Measurements from ENCODE around the gene VPS29. TPM values are rescaled to one million over a fixed set of nuclear protein-coding genes. Genes with fewer than 3 reads are reported as not detected.
"Not testable (repeated sequence)": the region's sequence is repeated elsewhere in the genome, so short reads cannot be mapped to it uniquely, and the experiment has no call there.

Gene VPS29
- total RNA-seq, 2 donors from 2014 or later: 87.7 to 89.4 TPM

- H3K36me3 Mint-ChIP-seq (ENCODE audit: low read depth): peaks cover 35% of the 10 kb centered on the region
- Histone ChIP-seq H3K27ac (ENCODE audit: low read depth, low read length) (no peak overlapping the region), H3K9me3 (ENCODE audit: control insufficient read depth, low read length) (no peaks in the 10 kb centered on the region), H3K36me3 (ENCODE audit: control insufficient read depth, insufficient read depth, low read length) (peaks cover 24% of the 10 kb centered on the region), H3K4me3 (ENCODE audit: low read length) (no peak overlapping the region), H3K9ac (ENCODE audit: extremely low read depth, low read length, poor library complexity, severe bottlenecking) (no peak overlapping the region), H3K4me1 (ENCODE audit: control insufficient read depth, insufficient read depth, low read length) (peaks cover 7% of the 10 kb centered on the region), H3K27me3 (ENCODE audit: control insufficient read depth, insufficient read depth, low read length, poor library complexity, severe bottlenecking) (no peaks in the 10 kb centered on the region)
- WGBS, 2 experiments (ENCODE audit: insufficient coverage in 1 of 2, insufficient read length in 1 of 2): 94 to 97% methylated on average over 8 to 10 of the region's 10 CpGs
- no peak overlapping the region for H3K27ac Mint-ChIP-seq
- DNase-seq: peak; percentile 41
- H3K4me3 Mint-ChIP-seq: no peak overlapping the region
- no peaks in the 10 kb centered on the region for H3K9me3 Mint-ChIP-seq
- no peaks in the 10 kb centered on the region for H3K27me3 Mint-ChIP-seq (ENCODE audit: insufficient read depth)
- TF ChIP-seq, protein P1, sequence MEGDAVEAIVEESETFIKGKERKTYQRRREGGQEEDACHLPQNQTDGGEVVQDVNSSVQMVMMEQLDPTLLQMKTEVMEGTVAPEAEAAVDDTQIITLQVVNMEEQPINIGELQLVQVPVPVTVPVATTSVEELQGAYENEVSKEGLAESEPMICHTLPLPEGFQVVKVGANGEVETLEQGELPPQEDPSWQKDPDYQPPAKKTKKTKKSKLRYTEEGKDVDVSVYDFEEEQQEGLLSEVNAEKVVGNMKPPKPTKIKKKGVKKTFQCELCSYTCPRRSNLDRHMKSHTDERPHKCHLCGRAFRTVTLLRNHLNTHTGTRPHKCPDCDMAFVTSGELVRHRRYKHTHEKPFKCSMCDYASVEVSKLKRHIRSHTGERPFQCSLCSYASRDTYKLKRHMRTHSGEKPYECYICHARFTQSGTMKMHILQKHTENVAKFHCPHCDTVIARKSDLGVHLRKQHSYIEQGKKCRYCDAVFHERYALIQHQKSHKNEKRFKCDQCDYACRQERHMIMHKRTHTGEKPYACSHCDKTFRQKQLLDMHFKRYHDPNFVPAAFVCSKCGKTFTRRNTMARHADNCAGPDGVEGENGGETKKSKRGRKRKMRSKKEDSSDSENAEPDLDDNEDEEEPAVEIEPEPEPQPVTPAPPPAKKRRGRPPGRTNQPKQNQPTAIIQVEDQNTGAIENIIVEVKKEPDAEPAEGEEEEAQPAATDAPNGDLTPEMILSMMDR (conservative IDR thresholded peaks at IDR 0.05): no peak
- peaks cover 20% of the 10 kb centered on the region for H3K4me1 Mint-ChIP-seq
Measured at GRCh38 chr12:110545812-110546211, 43.9 kb upstream of the VPS29 start.

GRCh38 chr12:110545259-110545658 lies 43.3 kb upstream of the VPS29 start:
- not testable (repeated sequence) for H3K27me3 ChIP-seq (ENCODE audit: control insufficient read depth, insufficient read depth, low read length, poor library complexity, severe bottlenecking); H3K9me3 Mint-ChIP-seq; H3K27ac Mint-ChIP-seq; H3K4me3 ChIP-seq (ENCODE audit: low read length); H3K4me3 Mint-ChIP-seq; H3K9ac ChIP-seq (ENCODE audit: extremely low read depth, low read length, poor library complexity, severe bottlenecking); H3K27ac ChIP-seq (ENCODE audit: low read depth, low read length); H3K9me3 ChIP-seq (ENCODE audit: control insufficient read depth, low read length); H3K27me3 Mint-ChIP-seq (ENCODE audit: insufficient read depth); H3K4me1 ChIP-seq (ENCODE audit: control insufficient read depth, insufficient read depth, low read length)
- peaks cover 18% of the 10 kb centered on the region for H3K36me3 ChIP-seq (ENCODE audit: control insufficient read depth, insufficient read depth, low read length)
- Mint-ChIP-seq H3K4me1 (peaks cover 20% of the 10 kb centered on the region), H3K36me3 (ENCODE audit: low read depth) (peaks cover 30% of the 10 kb centered on the region)
- 95 to 100% methylated on average over 3 to 4 of the region's 4 CpGs for WGBS, 2 experiments (ENCODE audit: insufficient coverage in 1 of 2, insufficient read length in 1 of 2)
- peak; percentile 7 for DNase-seq

- Histone ChIP-seq H3K36me3 (ENCODE audit: control insufficient read depth, insufficient read depth, low read length) (peaks cover 27% of the 10 kb centered on the region), H3K27me3 (ENCODE audit: control insufficient read depth, insufficient read depth, low read length, poor library complexity, severe bottlenecking) (no peaks in the 10 kb centered on the region), H3K4me1 (ENCODE audit: control insufficient read depth, insufficient read depth, low read length) (peaks cover 5% of the 10 kb centered on the region), H3K9me3 (ENCODE audit: control insufficient read depth, low read length) (no peaks in the 10 kb centered on the region), H3K9ac (ENCODE audit: extremely low read depth, low read length, poor library complexity, severe bottlenecking) (no peak overlapping the region), H3K4me3 (ENCODE audit: low read length) (no peak overlapping the region), H3K27ac (ENCODE audit: low read depth, low read length) (no peak overlapping the region)
- H3K4me3 Mint-ChIP-seq: no peak overlapping the region
- DNase-seq: no peak
- 89 to 92% methylated on average over 3 to 4 of the region's 4 CpGs for WGBS, 2 experiments (ENCODE audit: insufficient coverage in 1 of 2, insufficient read length in 1 of 2)
- peaks cover 30% of the 10 kb centered on the region for H3K36me3 Mint-ChIP-seq (ENCODE audit: low read depth)
- H3K27ac Mint-ChIP-seq: no peak overlapping the region
- peaks cover 15% of the 10 kb centered on the region for H3K4me1 Mint-ChIP-seq
- H3K27me3 Mint-ChIP-seq (ENCODE audit: insufficient read depth): no peaks in the 10 kb centered on the region
- no peaks in the 10 kb centered on the region for H3K9me3 Mint-ChIP-seq
- TF ChIP-seq, protein P1 (conservative IDR thresholded peaks at IDR 0.05): no peak
Measured at GRCh38 chr12:110543965-110544364, 42.1 kb upstream of the VPS29 start.
